Tongue (tissue), 2 donors: ENCODE results near the gene CLDN9. TPM values are rescaled to one million over a fixed set of nuclear protein-coding genes. Genes with fewer than 3 reads are reported as not detected.
A peak's percentile ranks its signal among the peaks of the same experiment; 100 is the strongest.

Source experiments
- DNase-seq: peaks from one replicate; pipeline ENCODE4 v3.0.0-alpha.2; 2015
- total RNA-seq: library from RNA; depleted of rRNA; stranded (reverse); fragments of >200 nt; gene quantifications from one replicate; pipeline ENCODE4 v1.2.3, GENCODE V29; 2014

CLDN9 gene
- total RNA-seq, 1 donor from 2014 or later, result not detected

DNA sequence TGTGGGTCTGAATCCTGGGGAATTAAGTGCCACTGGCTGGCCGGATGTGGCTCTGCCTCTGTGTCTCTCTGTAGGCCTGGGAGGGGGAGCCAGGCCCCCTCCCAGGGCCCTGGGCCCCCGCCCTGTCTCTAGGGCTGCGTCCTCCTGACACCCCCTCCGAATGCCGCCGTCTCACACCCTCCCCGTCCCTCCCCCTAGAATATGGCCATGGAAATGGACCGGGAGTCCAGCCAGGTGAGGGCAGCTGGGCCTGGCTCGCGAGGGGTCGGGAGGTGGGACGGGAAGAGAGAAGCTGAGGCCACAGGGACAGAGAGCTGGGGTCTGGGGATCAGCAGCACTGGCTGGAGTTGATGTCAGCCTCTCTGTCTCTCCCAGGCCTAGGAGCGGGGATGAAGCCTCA is 16.4 kb upstream of the CLDN9 start:
- DNase-seq, result no peak

GRCh38 chr16:2999929-3000328 is 12.8 kb upstream of the CLDN9 start:
- DNase-seq, result no peak

DNA sequence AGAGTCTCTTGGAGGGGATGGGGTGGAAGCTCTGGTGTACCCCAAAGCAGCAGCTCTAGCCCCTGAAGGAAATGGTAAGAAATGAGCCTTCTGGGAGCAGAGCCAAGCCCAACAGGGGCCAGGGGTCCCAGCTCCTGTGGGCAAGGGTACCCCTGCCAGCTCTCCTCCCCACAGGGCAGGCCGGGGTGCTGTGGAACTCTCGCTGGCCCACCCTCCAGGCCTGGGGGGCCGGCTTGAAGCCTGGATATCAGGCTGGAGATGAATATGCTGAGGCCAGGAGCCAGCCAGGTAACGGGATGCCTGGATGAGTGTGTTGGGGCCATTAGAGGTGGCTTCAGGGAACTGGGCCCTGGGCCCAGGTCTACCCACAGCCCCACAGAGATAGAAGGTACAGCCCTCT is 12.2 kb upstream of the CLDN9 start:
- no peak for DNase-seq

DNA sequence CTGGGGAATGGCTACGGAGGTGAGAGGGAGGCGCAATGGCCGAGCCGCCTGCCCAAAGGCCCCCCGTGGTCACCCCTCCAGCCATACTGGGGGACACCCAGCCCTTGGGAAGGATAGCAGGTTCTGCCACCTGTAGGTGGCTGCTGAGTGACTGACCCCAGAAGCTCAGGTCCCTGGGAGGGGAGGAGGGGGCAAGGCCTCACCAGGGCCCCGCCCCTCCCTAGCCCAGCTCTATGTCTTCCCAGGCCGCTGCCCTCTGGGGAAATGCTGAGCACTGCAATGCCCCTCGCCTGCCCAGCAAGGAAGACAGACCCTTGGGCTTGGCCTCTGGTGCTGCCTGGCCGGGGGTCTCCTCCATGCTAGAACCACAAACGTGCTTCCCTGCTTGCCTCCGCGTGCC is 11.4 kb upstream of the CLDN9 start:
- no peak for DNase-seq

- peak; percentile 99 for DNase-seq
Measured at GRCh38 chr16:3003582-3004270, 9.0 kb upstream of the CLDN9 start.

DNA sequence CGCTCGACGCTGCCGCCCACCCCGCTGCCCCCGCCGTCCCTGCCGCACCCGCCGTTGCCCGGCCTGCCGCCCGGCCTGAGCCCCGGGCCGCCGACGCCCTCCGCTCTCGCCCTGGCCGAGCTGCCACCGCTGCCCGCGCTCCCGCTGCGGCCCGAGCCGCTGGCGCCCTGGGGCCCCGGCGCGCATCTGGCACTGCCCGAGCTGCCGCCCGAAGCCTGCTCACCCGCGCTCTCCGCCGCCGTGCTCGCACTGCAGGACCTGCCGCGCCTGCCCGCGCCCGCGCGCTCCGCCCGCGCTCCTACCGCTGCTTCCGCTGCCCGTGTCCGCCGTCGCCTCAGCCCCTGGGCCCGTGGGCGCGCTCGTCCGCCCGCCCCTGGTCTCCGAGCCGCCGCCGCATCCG is 8.4 kb upstream of the CLDN9 start:
- no peak for DNase-seq

- no peak for DNase-seq
Measured at GRCh38 chr16:3004781-3005284, 7.9 kb upstream of the CLDN9 start.

- no peak for DNase-seq
Measured at GRCh38 chr16:3007059-3007956, 5.4 kb upstream of the CLDN9 start.

DNA sequence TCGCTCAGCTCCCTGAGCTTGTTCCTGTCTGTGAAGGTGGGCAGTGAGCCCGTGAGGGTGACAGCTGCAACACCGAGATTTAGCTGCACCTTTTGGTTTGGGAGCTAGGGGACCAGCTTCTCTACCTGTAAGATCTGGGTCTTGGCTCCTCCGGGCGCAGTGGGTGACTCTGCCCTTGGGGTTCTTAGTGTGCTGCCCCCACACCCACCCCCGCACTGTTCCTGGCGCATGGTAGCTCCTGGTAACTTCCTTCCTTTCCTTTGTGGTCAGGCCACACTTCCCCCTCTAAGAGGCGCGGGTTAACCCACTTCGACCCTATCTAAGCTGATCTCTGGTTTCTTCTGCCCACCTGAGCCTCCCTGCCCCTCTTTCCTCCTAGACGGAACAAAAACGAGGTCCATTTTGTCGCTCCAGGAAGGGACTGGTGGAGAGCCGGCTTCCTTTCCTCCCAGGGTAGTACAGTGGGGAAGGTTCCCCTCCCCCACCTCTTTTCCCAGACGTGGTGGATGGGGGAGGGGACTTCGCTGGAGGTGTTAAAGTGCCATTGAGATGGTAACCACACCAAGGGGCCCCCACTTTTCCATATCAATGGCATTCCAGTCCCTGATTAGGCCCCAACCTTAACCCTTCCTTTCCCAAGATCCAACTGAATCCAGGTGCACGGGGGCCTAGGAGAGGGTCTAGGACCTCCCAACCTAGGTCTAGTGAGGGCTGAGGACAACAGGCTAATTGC is 4.6 kb upstream of the CLDN9 start:
- DNase-seq, result no peak

- DNase-seq, result no peak
Measured at GRCh38 chr16:3008690-3009037, 4.1 kb upstream of the CLDN9 start.

DNA sequence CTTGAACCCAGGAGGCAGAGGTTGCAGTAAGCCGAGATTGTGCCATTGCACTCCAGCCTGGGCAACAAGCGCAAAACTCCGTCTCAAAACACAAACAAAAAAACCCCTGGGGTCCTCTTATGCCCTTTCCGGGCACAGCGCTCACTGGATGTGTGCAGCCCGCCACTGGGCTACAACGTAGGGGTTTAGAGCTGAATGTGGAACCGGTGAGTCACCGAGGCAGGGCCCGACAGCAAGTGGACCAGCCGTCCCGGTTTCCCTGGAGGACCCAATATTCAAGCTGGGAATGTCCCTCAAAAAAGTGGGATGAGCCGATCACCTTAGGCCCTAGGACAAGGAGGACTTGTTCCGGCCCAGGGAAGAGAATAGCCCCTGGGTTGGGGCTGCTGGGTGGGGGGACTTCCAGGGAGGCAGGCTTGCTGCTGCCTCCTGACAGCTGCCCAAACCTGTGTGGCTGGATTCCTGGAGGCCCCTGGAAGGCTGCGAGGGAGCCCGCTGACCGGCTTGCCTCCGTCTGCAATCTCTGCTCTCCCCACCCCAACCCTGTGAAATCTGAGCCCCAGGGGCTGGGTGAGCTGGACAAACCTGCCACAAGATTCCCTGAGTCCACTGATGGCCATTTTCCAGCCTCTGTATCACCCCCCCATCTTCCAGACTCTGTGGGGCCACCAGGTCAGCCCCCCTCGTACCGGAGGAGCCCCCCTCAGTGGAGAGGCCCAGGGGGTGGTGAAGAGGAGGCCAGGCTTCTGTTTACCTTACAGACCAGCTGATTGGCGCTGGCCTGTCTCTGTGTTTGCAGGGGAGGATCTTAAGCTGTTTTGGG is 2.9 kb upstream of the CLDN9 start:
- DNase-seq, result peak; percentile 68

DNA sequence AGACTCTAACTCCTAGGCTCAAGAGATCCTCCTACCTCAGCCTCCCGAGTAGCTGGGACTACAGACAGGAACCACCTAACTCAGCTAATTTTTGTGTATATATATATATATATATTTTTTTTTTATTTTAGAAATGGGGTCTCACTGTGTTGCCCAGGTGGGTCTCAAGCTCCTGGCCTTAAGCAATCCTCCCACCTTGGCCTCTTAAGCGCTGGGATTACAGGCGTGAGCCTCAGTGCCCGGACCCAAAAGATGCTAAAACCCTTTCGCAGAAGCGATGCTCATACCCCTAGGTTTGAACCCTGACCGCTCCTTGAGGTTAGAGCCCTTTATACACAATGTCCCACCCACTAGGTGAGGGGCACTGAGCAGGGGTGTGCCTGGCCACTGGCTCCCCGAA is 2.2 kb upstream of the CLDN9 start:
- DNase-seq, result no peak

DNA sequence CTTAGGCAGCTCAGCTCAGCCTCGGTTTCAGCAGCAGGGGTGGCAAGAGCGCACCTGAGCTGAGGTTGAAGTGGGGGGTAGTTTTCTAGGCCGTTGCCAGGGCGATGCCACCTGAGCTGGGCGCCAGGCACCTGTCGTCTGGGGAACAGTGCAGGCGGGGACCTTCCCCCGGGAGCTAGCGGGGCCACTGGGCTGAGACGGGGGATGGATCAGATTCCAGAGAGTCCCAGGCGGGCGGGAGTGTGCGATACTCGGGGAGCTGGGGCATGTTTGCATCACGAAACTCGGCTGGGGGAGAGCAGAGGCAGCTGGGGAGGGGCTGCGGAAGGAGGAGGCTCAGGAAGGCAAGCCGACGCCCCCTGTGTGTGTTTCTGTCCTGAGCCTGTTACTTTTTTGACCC is 477 bp upstream of the CLDN9 start:
- no peak for DNase-seq

- no peak for DNase-seq
Measured at GRCh38 chr16:3013491-3013951, 798 bp downstream of the CLDN9 start.

DNA sequence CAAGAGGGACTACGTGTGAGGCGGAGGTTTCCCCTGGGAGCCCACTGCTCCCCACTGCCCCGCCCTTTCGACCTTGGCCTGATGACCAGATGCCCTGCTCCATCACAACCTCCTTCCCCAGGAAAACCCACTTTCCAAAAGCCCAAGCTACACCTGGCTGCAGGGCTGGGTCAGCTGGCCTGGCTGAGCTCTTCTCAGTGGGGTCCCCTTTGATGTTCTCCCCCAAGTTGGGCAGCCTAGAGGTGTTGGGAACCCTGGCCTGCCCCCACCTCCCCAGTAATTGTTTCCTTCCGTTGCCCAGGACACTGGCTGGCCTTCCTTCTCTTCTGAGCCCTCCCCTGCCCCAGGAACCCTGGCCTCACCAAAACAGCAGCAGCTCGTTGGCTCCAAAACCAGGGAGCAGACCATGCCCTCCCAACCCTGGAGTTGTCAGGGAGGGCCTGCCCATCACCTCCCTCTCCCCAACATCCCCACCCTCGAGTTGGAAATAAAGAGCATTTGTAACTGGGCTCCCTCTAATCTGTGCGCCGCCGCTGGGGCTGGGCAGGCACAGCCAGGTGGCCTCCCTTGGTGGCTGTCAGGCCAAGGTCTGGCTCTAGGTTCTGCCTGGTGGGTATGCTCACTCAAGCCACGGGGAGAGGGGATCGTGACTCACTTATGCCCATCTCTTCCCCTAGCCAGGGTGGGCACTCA is 1.4 kb downstream of the CLDN9 start:
- DNase-seq, result no peak

DNA sequence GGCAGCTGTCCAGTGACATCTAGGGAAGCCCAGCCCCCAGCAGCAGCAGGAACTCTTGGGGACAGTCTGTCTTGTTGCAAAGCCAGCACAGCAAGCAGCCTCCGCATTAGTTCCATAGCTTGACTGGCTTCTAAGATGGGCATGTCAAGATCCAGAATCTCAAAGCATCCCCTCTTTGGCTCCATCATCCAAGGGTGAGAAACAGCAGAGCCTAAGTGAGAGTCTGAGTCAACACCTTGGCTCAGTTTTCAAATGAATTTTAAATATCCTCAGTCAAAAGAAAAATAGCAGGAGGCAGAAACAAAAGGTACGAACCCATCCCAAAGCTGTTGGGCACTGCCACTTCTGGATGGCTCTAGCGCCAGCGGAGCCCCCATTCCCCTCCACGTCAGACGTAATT is 2.2 kb downstream of the CLDN9 start:
- DNase-seq, result no peak

- no peak for DNase-seq
Measured at GRCh38 chr16:3015865-3016521, 3.3 kb downstream of the CLDN9 start.

GRCh38 chr16:3017344-3017743 is 4.6 kb downstream of the CLDN9 start:
- no peak for DNase-seq

DNA sequence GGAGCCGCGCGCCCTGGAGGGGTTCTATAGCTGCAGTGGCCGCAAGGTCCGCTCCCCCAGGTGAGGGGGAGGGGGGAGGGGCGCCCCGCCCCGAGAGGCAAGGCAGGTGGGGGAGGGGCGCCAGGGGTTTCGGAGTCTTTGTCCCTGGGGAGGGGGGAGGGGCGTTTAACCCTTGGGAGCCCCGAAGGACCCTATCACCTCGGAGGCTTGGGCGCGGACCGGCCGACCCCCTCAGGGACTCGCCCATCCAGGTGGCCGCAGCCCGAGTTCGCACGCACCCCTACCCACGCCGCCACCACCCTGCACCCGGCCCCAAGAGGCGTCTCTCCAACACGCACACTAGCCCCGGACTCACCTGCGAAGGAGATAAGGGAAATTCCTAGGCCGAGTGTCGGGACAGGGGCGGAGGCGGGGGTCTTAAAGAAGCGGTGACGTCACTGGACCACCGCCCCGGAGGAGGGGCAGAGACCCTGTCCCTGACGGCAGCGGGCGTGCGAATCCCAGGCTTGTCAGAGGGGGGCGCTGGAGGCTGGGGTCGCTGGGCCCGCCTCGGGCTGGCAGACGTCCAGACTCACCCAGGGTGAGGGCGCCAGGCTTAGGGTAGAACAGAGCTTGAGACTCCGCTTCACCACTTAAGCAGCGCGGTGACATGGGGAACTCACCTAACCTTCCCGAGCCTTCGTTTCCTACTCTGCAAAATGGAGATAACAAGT is 5.2 kb downstream of the CLDN9 start, which contains the start of gene CLDN6:
TSS of gene CLDN6 (minus strand) at position 390 of the 713 bp plus-strand sequence. CDS start 2,162 bp downstream, outside the sequence.
- DNase-seq, result no peak
